Activated T-cell treated with anti-CD3 and anti-CD28 coated beads, Interleukin-2, amount 50 U/mL, for 48 hours (primary cell): Measurements from ENCODE around the gene KRTAP19-7.

Source experiments
- DNase-seq, 2 experiments: peaks; one replicate each; pipeline ENCODE4 v3.0.0-alpha.2; 2020

The KRTAP19-7 gene, protein sequence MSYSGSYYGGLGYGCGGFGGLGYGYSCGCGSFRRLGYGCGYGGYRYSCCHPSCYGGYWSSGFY

DNA sequence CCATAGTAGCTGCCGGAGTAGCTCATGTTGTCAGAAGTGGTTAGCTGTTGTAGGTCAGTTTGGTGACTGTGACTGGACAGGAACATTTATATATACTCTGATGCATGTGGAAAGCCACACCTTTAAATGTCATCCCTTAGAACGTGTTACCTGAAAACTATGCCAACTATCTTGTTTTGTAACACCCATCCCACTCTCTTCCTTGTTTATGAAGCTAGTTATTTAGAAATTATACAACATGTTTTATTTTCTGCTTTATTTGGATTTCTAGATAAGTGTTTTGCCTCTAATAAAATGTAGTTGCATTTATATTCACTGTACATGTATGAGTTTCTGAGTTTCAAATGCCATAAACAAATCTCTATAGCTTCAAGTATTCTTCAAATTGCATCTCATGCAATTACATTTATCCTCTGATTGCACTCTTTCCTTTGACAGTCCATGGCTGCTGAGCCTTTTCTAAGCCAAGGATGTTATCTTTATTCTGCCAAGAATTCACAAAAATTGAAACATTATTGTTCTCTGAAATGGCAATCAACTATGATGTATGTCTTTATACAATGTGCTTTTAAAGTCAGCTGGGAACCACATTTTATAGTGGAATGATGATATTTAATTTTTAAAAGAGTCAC is at the start of gene KRTAP19-7:
TSS of gene KRTAP19-7 (minus strand) at position 51 of the 632 bp plus-strand sequence. CDS start at position 26, 25 bp downstream.
- no peak for DNase-seq

DNA sequence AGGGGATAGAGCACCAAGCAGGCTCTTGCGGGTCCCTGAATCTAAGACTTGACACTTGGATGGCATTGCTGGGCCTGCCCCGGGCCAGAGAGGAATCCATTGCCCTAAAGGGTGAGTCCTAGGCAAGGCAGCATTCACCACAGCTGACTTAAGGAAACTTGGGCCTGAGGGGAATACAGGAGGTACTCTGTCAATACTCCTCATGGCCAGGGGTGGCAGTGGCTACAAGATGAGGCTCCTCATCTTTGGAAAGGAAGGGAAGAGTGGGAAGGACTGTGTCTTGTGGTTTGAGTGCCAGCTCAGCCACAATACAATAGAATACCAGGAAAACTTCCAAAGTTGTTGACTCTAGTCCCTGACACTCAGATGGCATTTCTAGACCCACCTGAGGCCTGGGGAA is 44.9 kb upstream of the KRTAP19-7 start:
- DNase-seq = no peak

DNA sequence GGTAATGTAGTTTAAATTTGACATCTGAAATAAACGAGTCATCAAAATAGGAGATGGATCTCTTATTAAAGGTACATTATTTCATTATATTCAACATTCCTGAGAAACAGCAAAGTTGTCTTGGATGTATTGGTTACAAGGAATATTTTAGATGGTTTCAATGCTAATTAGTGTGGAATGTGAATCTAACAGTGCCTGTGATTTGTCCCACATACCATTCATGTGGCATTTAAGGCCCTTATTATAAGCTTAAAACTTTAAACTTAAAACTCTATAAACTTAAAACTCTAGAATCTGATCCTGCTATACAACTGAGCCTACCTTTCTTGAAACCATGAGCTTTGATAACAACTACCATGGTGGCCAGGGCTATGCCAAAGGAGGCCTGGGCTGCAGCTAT is 39.7 kb upstream of the KRTAP19-7 start, which contains the start of gene KRTAP22-1:
TSS of gene KRTAP22-1 (plus strand) at position 301 of the 400 bp plus-strand sequence.
- DNase-seq = no peak

DNA sequence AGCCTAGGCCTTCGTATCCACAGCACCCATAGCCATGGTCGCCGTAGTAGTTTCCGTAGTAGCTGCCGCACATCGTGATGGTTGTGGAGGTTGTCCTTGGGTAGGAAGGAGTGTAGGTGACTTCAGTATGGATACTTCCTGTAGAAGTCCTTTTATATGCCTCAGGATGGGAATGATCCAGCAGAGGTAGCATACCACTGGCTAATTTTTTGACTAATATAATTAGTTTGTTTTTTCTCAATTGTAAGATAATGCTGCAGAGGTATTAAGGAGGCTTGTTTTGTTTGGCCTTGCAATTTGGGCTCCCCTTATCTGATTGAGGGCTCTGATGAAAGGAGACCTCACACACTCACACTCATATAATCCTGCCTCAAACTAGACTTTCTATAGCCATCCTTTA is 37.7 kb upstream of the KRTAP19-7 start, which contains the start of gene KRTAP6-2:
TSS of gene KRTAP6-2 (minus strand) at position 101 of the 400 bp plus-strand sequence. CDS start at position 73, 28 bp downstream.
- DNase-seq = no peak

DNA sequence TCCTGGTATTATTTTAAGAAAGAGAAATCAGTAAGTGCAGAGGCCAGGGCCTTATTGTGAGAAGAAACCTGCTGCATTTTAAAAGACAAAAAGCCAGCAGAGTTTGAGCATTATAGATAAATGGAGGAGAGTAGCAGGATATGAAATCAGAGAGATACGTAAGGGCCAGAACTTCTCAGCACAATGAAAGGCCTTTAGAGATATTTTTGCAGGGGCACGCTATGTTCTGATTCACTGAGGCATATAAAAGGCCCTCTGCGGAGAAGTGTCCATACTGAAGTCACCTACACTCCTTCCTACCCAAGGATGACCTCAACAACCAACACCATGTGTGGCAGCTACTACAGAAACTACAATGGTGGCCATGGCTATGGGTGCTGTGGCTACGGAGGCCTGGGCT is 31.0 kb upstream of the KRTAP19-7 start, which contains the start of gene KRTAP6-3:
TSS of gene KRTAP6-3 (plus strand) at position 301 of the 400 bp plus-strand sequence. CDS start at position 307, 6 bp downstream.
- no peak for DNase-seq

DNA sequence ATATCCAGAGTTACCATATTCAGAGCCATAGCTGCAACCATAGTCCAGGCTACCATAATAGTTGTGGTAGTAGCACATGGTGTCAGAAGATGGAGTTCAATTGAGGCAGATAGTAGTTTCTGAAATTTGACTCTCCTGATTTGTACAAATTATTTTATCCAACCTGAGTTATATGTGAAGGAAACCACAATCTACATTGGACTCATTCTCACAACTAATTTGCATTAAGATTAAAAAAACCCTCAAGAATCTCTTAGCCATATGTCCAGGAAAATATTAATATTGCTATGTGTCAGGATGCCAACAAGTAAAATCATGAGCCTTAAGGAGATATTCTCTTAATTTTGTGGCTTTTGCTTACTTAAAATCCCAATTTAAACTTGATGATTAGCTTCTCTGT is 29.2 kb upstream of the KRTAP19-7 start, which contains the start of gene KRTAP22-2:
TSS of gene KRTAP22-2 (minus strand) at position 101 of the 400 bp plus-strand sequence.
- DNase-seq = no peak

DNA sequence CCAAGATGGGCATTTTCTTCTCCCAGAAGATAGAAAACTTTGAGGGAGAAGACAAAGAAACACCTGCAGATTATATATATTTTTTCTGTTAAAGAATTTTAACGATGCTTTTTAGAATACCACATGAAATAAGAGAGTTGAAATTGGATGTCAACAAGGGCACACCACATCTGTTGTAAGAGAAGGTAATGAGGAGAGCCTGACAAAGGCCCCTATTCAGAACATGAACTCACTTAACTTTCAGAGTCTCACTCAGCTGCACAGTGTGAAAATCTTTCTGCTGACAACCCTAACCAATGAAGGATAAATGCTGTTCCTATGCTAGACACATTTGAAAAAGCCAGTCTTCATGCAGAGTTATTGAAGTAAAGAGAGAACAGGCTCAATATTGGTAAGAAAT is 21.8 kb upstream of the KRTAP19-7 start:
- DNase-seq = no peak

DNA sequence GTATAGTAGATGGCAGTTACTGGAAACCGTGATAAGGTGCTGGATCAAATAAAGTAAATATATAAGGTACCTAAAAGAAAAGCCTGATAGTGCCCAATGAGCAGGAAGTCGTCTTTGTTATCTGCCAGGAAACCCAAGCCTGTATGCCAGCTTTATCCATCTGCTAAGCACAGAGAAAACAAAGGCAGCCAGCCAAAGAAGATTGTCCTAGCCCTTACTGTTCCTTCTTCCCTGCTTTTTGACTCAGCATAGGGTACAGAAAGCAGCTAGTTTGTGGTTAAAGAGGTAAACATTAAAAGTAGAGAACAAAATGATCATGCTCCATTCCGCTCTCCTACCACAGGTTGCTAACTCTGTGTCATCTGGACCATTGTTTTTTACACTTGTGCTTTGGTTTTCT is 19.0 kb upstream of the KRTAP19-7 start:
- no peak for DNase-seq

DNA sequence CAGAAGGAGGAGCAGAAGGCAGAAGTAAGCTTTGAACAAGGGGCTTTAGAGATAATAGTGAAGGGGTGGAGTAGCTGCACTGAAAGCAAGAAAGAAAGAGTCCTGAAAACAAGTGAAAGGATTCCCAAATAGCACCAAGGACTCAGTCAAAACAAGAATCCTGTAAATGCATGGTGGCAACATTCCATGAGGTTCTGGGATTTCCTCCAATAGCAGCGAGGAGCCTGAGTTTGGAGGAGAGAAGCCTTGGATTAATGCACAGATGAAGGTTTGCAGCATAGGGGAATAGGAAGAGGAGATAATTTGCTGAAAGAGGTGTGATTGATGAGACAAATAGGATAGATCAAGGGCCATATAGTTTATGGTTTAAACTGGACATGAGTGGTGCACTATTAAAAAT is 18.2 kb upstream of the KRTAP19-7 start:
- no peak for DNase-seq

DNA sequence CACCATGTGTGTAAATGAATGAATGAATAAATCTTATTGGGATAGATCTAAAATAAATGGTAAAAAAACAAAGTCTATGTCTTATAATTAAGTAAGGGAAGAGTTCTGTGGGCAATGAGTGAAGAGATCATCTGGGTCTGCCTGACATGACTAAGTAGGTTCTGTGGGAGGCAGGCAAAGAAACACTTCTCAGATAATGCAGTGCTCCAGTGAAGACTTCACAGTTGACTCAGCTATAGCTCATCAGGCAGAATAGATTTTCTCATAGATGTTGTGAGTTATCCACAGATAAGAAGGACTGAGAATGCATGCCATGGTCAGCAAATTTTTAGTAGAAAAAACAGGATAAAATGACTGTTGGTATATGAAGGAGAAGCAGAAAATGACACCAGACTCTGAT is 16.7 kb upstream of the KRTAP19-7 start:
- no peak for DNase-seq

DNA sequence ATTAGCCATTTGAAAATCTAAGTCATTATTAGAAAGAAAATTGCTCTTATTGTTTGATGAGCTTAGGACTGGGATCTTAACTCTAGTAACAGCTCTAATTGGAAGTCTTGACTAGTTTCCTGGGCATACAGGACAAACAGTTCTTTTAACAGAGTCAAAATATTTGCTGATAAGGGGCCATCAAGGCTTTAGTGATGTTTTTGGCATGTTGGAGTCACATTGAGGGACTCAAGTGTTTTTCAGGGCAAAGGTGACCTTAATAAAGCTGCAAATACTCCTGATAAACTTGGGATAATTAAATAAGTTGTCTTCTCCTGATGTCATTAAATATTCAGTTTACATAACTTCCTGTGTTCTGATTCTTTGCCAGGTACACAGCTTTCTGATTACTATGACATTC is 6.5 kb upstream of the KRTAP19-7 start:
- no peak for DNase-seq

DNA sequence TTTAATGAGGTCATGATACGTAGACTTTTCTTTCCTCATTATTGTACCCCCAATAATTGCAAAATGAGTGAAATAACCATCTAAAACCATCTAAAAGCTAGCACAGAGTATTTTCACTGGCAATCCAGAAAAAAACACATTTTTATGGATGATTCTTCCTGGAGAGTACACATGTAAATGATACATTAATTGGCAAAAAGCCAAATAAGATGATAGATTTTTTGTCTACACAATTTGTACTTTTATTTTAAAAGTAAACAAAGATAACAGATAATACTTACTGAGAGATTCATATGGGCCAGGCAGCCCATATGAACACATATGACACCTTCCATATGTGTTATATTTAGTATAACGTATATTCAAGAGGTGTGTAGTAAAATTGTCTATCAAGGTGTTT is 2.5 kb upstream of the KRTAP19-7 start:
- no peak for DNase-seq

DNA sequence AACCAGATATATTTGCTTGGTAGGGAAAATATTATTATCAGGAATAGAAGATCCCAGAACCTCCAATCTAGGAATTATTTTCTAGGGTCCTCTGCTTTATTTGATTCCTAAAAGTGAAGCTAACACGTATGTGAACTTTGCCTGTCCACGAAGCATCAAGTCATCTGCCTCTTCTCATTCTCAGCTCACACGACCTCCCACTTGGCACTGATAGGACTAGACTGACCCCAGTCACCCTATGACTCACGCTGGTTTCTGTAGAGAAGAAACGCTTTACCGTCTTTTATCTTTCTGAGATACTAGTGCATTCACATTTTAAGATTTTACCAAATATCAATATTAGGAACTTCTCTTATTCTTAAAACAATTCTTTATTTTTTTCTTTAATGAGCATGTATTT is 2.0 kb upstream of the KRTAP19-7 start:
- no peak for DNase-seq

DNA sequence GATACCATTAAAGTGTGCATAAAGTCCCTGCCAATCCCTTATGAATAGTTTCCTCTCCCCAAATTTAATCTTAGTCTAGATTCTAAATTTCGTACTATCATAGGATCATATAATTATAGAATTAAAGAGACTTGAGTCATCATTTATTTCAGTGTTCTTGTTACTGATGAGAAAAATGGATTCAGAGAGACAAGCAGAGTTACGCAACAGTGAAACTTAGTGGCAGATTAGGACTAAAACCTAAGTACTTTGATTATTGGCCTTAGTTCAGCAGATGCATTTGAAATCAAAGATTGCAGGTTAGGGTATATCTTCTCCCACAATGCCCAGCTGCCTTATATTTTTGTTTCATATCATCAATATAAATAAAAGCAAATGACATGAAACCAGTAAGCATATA is 843 bp upstream of the KRTAP19-7 start:
- DNase-seq = no peak

DNA sequence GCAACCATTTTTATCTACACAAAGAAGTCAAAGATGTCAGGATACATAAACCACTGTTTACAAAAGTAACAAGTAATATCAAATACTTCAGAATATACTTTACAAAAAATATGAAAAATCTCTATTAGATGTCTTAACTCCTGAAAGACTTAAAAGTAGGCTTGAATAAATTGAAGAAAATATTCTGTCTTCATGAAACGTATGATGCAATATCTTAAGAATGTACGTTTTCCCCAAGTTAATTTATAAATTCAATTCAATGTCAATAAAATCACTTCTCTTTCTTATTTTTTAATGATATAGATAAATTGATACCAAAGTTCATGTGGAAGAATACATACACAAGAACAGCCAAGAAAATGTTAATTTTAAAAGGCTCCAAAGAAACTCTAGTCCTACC is 6.0 kb downstream of the KRTAP19-7 start:
- DNase-seq = no peak

DNA sequence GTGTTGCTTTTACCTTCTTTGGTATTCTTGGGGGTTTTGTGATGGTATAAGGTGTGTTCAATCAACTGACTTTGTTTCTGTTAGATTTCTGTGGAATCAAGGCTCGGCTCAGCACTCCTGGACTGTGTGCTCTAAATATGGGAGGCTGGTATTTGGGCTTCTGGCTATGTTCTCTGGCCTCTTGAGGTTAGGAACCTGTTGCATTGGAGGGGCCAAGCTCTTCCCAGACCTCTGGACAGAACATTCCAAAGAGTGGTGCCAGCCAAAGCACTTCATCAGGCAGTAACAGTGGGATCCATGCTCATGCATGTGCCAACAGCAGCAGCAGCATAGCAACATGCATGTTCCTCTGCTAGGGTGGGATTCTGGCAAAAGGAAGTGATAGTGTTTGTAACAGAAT is 8.3 kb downstream of the KRTAP19-7 start:
- no peak for DNase-seq

DNA sequence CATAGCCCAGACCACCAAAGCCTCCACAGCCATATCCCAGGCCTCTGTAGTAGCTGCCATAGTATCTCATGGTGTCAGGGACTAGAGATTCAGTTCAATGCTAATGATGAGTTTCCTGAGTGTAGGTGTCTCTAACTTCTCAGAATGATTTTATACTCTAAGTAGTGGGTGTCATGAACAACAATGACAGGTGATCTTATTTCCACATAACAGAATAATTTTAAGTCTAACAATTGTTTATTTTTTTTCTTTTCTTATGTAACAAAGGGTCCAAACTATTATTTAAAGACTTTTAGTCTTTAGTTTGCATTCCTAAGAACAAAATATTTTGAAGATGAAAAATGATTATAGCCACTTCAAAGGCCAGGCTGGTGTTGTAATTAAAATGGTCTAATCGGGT is 19.4 kb downstream of the KRTAP19-7 start, which contains the start of gene KRTAP19-6:
TSS of gene KRTAP19-6 (minus strand) at position 101 of the 400 bp plus-strand sequence. CDS start at position 70, 31 bp downstream.
- no peak for DNase-seq

DNA sequence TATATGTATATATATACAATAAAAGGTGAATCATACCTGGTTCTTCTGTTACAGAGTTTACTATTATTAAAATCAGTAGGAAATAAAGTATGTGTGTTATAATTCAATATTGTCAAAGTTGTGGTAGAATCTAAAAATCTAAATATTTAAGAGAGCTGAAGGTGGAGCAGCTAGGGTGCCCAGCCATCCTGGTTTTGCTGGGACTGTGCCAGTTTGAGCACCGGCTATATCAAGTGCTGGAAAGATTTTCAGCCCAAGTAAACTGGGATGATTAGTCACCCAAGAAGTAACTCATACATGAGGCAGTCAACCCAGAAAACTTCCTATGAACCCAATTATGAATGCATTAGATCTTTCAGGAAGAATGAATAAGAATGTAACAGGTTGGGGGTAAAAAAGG is 42.2 kb downstream of the KRTAP19-7 start:
- DNase-seq = no peak

DNA sequence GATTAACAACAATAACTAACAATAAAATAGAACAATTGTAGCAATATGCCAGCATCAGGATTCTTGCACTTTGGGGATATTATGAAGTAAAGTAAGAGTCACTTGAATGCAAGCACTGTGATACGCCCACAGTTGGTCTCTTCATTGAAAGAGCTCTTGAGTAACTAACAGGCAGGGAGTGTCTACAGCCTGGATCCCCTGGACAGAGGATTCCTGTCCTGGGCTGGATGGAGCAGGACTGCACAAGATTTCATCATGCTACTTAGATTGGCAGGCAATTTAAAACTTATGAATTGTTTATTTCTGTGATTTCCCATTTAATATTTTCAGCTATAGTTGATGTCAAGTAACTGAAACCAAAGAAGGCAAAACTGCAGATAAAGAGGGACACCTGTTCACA is 45.4 kb downstream of the KRTAP19-7 start:
- no peak for DNase-seq
